ENCODE results near the gene STXBP4.

STXBP4 gene

DNA sequence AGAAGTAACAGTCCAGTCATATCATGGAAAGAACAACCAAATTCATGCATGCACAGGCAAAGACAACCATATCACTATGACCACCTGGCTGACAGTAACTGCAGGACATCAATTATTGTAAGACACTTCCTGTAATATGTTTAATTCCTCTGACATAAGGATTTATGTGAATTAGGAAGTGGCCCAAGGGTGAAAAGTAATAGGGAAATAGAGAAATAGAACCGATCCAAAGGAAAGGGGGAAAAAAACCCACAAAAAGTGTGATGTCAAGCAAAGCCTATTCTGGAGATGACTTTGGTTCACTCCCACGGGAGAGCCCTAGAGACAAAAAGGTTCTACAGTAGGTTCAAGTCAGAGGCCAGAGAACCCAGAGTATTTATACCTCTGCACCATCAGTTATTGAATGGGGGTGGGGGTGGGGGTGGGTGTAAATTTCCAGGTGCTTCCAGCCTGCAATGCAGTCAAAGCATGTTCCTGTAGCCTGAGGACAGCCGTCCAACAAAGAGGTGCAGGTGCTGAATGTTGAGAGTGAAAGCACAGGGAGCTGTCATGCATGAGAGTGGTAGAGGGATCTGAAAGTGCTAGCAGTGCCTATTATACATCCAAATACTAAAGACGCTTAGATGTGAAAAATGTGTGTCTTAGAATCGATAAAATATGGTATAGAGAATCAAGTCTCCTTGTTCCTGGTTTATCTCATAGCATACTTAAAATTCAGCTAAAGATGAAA is 200.6 kb downstream of the STXBP4 start:
- H4K5ac ChIP-seq (ENCODE audit: low read length), result no peak overlapping the region
- no peak overlapping the region for H3K56ac ChIP-seq (ENCODE audit: low read length)
- no peak overlapping the region for H3K23ac ChIP-seq (ENCODE audit: low read length)
- no peak overlapping the region for H2BK120ac ChIP-seq (ENCODE audit: low read depth, low read length)
- H3K4ac ChIP-seq (ENCODE audit: low read depth, low read length), result no peak overlapping the region
- H3K4me2 ChIP-seq (ENCODE audit: low read length), result no peak overlapping the region
- H3K4me3 ChIP-seq (ENCODE audit: low read length), result no peak overlapping the region
- H4K8ac ChIP-seq (ENCODE audit: low read depth, low read length), result no peak overlapping the region
- no peak for DNase-seq
- H2BK15ac ChIP-seq (replicated peaks; ENCODE audit: low read depth), result no peak overlapping the region
- H3K36me3 ChIP-seq (ENCODE audit: control insufficient read depth, insufficient read depth, low read length), result no peaks in the 10 kb centered on the region
- H3K27ac ChIP-seq (ENCODE audit: low read depth, low read length), result no peak overlapping the region
- H3K27me3 ChIP-seq (ENCODE audit: insufficient read depth, low read length, poor library complexity), result no peaks in the 10 kb centered on the region
- no peaks in the 10 kb centered on the region for H3K4me1 ChIP-seq (ENCODE audit: control insufficient read depth, low read depth, low read length)
- H3K18ac ChIP-seq (ENCODE audit: low read length), result no peak overlapping the region
- no peaks in the 10 kb centered on the region for H3K79me2 ChIP-seq (ENCODE audit: control insufficient read depth, insufficient read depth, low read length)
- no CpG with 5 or more reads among the region's 5 CpGs for WGBS (ENCODE audit: extremely low coverage, insufficient coverage, low lambda C conversion rate)
- H2BK5ac ChIP-seq (ENCODE audit: low read length), result no peak overlapping the region
- no peak overlapping the region for H3K9ac ChIP-seq (ENCODE audit: low read length)
- no peaks in the 10 kb centered on the region for H3K79me1 ChIP-seq (ENCODE audit: low read length)
- H2AK5ac ChIP-seq (ENCODE audit: low read length), result no peak overlapping the region

DNA sequence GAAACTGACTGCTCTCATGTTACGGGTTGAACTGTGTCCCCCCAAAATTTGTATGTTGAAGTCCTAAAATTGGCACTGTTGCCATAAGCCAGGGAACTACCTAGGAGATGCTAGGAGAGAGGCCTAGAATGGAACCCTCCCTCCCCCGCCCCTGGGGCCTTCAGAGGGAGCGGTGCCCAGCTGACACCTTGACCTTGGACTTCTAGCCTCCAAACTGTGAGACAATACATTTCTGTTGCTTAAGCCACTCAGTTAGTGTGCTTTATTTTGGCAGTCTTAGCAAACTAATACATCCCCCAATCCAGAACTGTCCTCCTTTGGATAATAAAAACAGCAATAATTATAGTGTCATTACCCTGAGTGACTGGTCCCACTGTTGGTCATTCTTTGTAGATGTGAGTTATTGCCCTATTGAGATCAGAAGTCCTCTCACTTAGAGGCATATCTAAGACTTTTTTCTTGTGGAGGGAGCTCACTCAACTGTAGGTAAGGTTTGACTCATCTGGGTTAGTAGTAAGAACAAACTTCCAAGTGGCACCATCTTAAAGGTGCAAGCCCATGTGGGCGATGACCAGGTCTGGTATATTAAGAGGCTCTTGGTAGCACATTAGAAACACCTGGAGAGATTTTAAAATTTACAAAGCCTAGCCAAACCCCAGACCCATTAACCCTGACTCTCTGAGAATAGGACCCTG is 203.2 kb downstream of the STXBP4 start:
- Histone ChIP-seq H4K5ac (ENCODE audit: low read length) (no peak overlapping the region), H3K79me2 (ENCODE audit: control insufficient read depth, insufficient read depth, low read length) (no peaks in the 10 kb centered on the region), H3K4ac (ENCODE audit: low read depth, low read length) (no peak overlapping the region), H3K9ac (ENCODE audit: low read length) (no peak overlapping the region), H3K36me3 (ENCODE audit: control insufficient read depth, insufficient read depth, low read length) (no peaks in the 10 kb centered on the region), H3K23ac (ENCODE audit: low read length) (no peak overlapping the region), H3K18ac (ENCODE audit: low read length) (no peak overlapping the region), H3K4me1 (ENCODE audit: control insufficient read depth, low read depth, low read length) (no peaks in the 10 kb centered on the region), H2BK5ac (ENCODE audit: low read length) (no peak overlapping the region), H3K79me1 (ENCODE audit: low read length) (no peaks in the 10 kb centered on the region), H2BK15ac (replicated peaks; ENCODE audit: low read depth) (no peak overlapping the region), H3K4me3 (ENCODE audit: low read length) (no peak overlapping the region), H3K4me2 (ENCODE audit: low read length) (no peak overlapping the region), H3K56ac (ENCODE audit: low read length) (no peak overlapping the region), H3K27me3 (ENCODE audit: insufficient read depth, low read length, poor library complexity) (no peaks in the 10 kb centered on the region), H3K27ac (ENCODE audit: low read depth, low read length) (no peak overlapping the region), H2BK120ac (ENCODE audit: low read depth, low read length) (no peak overlapping the region), H4K8ac (ENCODE audit: low read depth, low read length) (no peak overlapping the region), H2AK5ac (ENCODE audit: low read length) (no peak overlapping the region)
- DNase-seq, result no peak
- no CpG with 5 or more reads among the region's 4 CpGs for WGBS (ENCODE audit: extremely low coverage, insufficient coverage, low lambda C conversion rate)

DNA sequence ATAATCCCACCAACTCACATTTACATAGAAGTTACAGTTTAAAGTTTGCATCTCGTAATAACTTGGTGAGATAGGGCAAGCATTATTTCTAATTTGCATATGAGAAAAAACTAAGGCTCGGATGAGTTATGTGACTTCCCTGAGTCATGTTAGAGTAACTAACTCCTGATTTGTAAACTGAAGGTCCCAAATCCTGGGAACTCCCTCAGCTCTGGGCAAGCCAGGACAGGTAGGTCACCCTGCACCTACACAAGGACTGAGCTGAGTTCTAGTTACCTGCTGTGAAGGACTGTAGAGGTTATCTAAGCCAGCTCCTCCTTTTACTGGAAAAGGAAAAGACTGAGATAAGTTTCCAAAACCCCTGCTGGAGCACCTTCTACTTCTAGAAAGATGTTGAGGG is 204.0 kb downstream of the STXBP4 start:
- Histone ChIP-seq H3K4me1 (ENCODE audit: control insufficient read depth, low read depth, low read length) (no peaks in the 10 kb centered on the region), H3K4me2 (ENCODE audit: low read length) (no peak overlapping the region), H3K9ac (ENCODE audit: low read length) (no peak overlapping the region), H3K23ac (ENCODE audit: low read length) (no peak overlapping the region), H3K4me3 (ENCODE audit: low read length) (no peak overlapping the region), H4K8ac (ENCODE audit: low read depth, low read length) (no peak overlapping the region), H3K36me3 (ENCODE audit: control insufficient read depth, insufficient read depth, low read length) (no peaks in the 10 kb centered on the region), H2BK15ac (replicated peaks; ENCODE audit: low read depth) (no peak overlapping the region), H3K27ac (ENCODE audit: low read depth, low read length) (no peak overlapping the region), H3K79me1 (ENCODE audit: low read length) (no peaks in the 10 kb centered on the region), H3K27me3 (ENCODE audit: insufficient read depth, low read length, poor library complexity) (no peaks in the 10 kb centered on the region), H2BK5ac (ENCODE audit: low read length) (no peak overlapping the region), H3K79me2 (ENCODE audit: control insufficient read depth, insufficient read depth, low read length) (no peaks in the 10 kb centered on the region), H3K4ac (ENCODE audit: low read depth, low read length) (no peak overlapping the region), H2BK120ac (ENCODE audit: low read depth, low read length) (no peak overlapping the region), H3K18ac (ENCODE audit: low read length) (no peak overlapping the region), H2AK5ac (ENCODE audit: low read length) (no peak overlapping the region), H4K5ac (ENCODE audit: low read length) (no peak overlapping the region), H3K56ac (ENCODE audit: low read length) (no peak overlapping the region)
- WGBS (ENCODE audit: extremely low coverage, insufficient coverage, low lambda C conversion rate), result no CpG with 5 or more reads among the region's 2 CpGs
- no peak for DNase-seq

DNA sequence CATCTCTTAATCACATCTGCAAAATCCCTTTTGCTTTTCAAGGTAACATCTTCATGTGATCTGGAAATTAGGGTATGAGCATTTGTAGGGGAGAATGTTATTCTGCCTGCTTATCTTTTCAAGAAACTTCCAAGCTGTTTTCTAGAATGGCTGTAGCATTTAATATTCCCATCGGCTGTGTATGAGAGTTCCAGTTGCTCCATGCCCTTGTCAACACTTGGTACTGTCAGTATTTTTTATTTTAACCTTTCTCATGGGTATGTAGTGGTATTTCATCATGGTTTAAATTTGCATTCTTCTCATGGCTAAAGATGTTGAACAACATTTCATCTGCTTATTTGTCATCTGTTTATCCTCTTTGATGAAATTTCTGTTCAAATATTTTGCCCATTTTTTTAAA is 205.6 kb downstream of the STXBP4 start:
- H3K56ac ChIP-seq (ENCODE audit: low read length), result no peak overlapping the region
- H3K4me3 ChIP-seq (ENCODE audit: low read length), result no peak overlapping the region

DNA sequence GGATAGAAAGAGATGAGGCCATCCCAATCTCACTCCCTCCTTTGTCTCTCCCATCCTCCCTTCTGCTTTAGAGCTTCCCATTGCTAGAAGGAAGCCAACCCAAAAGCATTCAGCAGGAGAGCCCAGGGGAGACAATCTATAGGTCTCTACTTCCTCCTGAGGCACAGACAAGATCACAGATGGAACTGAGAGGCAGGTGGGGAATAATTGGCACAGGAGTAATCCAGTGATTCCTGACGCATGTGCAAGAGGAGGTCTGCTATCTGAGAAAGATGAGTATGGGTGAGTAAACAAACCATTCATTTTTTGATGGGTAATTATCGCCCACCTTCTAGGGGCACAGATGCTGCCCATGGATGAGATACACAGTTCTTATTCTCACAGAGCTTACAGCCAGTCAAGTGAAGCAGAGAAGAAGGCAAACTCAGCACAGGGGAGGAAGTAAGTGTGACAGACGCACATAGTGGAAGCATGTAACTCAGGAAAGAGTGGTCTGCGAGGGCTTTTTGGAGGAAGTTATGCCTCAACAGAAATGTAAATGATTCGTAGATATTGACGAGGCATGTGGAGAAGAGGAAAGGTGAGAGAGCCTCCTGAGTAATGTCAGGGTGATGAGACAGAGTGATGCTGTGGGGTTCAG is 207.3 kb downstream of the STXBP4 start:
- no peak overlapping the region for H3K4me2 ChIP-seq (ENCODE audit: low read length)
- H4K5ac ChIP-seq (ENCODE audit: low read length), result no peak overlapping the region
- no peak overlapping the region for H3K27ac ChIP-seq (ENCODE audit: low read depth, low read length)
- no peak overlapping the region for H3K23ac ChIP-seq (ENCODE audit: low read length)
- H3K4me3 ChIP-seq (ENCODE audit: low read length), result no peak overlapping the region
- no peaks in the 10 kb centered on the region for H3K4me1 ChIP-seq (ENCODE audit: control insufficient read depth, low read depth, low read length)
- no peak overlapping the region for H2BK120ac ChIP-seq (ENCODE audit: low read depth, low read length)
- no peak overlapping the region for H2BK5ac ChIP-seq (ENCODE audit: low read length)
- H3K79me2 ChIP-seq (ENCODE audit: control insufficient read depth, insufficient read depth, low read length), result no peaks in the 10 kb centered on the region
- no CpG with 5 or more reads among the region's 6 CpGs for WGBS (ENCODE audit: extremely low coverage, insufficient coverage, low lambda C conversion rate)
- H3K79me1 ChIP-seq (ENCODE audit: low read length), result no peaks in the 10 kb centered on the region
- no peak overlapping the region for H3K18ac ChIP-seq (ENCODE audit: low read length)
- no peak overlapping the region for H2AK5ac ChIP-seq (ENCODE audit: low read length)
- H3K4ac ChIP-seq (ENCODE audit: low read depth, low read length), result no peak overlapping the region
- DNase-seq, result no peak
- no peak overlapping the region for H3K9ac ChIP-seq (ENCODE audit: low read length)
- no peaks in the 10 kb centered on the region for H3K36me3 ChIP-seq (ENCODE audit: control insufficient read depth, insufficient read depth, low read length)
- no peaks in the 10 kb centered on the region for H3K27me3 ChIP-seq (ENCODE audit: insufficient read depth, low read length, poor library complexity)
- H4K8ac ChIP-seq (ENCODE audit: low read depth, low read length), result no peak overlapping the region
- no peak overlapping the region for H2BK15ac ChIP-seq (replicated peaks; ENCODE audit: low read depth)
- H3K56ac ChIP-seq (ENCODE audit: low read length), result no peak overlapping the region

More for the DNA sequence above, 205.6 kb downstream of the STXBP4 start:
- no peaks in the 10 kb centered on the region for H3K36me3 ChIP-seq (ENCODE audit: control insufficient read depth, insufficient read depth, low read length)
- no peak overlapping the region for H2BK120ac ChIP-seq (ENCODE audit: low read depth, low read length)
- H3K79me1 ChIP-seq (ENCODE audit: low read length), result no peaks in the 10 kb centered on the region
- no peak overlapping the region for H4K5ac ChIP-seq (ENCODE audit: low read length)
- no peak overlapping the region for H3K18ac ChIP-seq (ENCODE audit: low read length)
- no peak overlapping the region for H3K4ac ChIP-seq (ENCODE audit: low read depth, low read length)
- H3K79me2 ChIP-seq (ENCODE audit: control insufficient read depth, insufficient read depth, low read length), result no peaks in the 10 kb centered on the region
- no peak overlapping the region for H3K9ac ChIP-seq (ENCODE audit: low read length)
- no peaks in the 10 kb centered on the region for H3K27me3 ChIP-seq (ENCODE audit: insufficient read depth, low read length, poor library complexity)
- no peak overlapping the region for H4K8ac ChIP-seq (ENCODE audit: low read depth, low read length)
- H3K27ac ChIP-seq (ENCODE audit: low read depth, low read length), result no peak overlapping the region
- no CpG with 5 or more reads among the region's 1 CpG for WGBS (ENCODE audit: extremely low coverage, insufficient coverage, low lambda C conversion rate)
- no peak overlapping the region for H2BK5ac ChIP-seq (ENCODE audit: low read length)
- no peak overlapping the region for H3K23ac ChIP-seq (ENCODE audit: low read length)
- no peak for DNase-seq
- H3K4me1 ChIP-seq (ENCODE audit: control insufficient read depth, low read depth, low read length), result no peaks in the 10 kb centered on the region
- H3K4me2 ChIP-seq (ENCODE audit: low read length), result no peak overlapping the region
- H2BK15ac ChIP-seq (replicated peaks; ENCODE audit: low read depth), result no peak overlapping the region
- H2AK5ac ChIP-seq (ENCODE audit: low read length), result no peak overlapping the region

All from mesendoderm (in vitro differentiated cells).